H9 (cell line): ENCODE data around the gene PDZRN4. TPM values are rescaled to one million over a fixed set of nuclear protein-coding genes. Genes with fewer than 3 reads are reported as not detected.

Experiments used
- DNase-seq: peaks from one replicate; pipeline ENCODE4 v3.0.0-alpha.2; 2017
- H2AFZ ChIP-seq: one replicate; pipeline ENCODE4 v1.6.1; 2013; ENCODE audit warnings: mild to moderate bottlenecking, low read length, control low read depth, moderate library complexity
- H2AK5ac ChIP-seq: 2 replicates; pipeline ENCODE4 v1.6.1; 2013; ENCODE audit warnings: low read length, control low read depth, mixed read lengths; ENCODE audit not compliant: insufficient read length
- H2BK120ac ChIP-seq: one replicate; pipeline ENCODE4 v1.6.1; 2013; ENCODE audit warnings: low read depth, mild to moderate bottlenecking, low read length, control low read depth, inconsistent platforms; ENCODE audit not compliant: poor library complexity, severe bottlenecking
- H2BK12ac ChIP-seq: 2 replicates; pipeline ENCODE4 v1.6.1; 2013; ENCODE audit warnings: low read length, control low read depth, mixed read lengths, low read depth; ENCODE audit not compliant: insufficient read length
- H2BK15ac ChIP-seq: 2 replicates; pipeline ENCODE4 v1.6.1; 2013; ENCODE audit warnings: low read depth, low read length, control low read depth
- H2BK20ac ChIP-seq: one replicate; pipeline ENCODE4 v1.6.1; 2013; ENCODE audit warnings: low read depth, mild to moderate bottlenecking, low read length, control low read depth, inconsistent platforms; ENCODE audit not compliant: poor library complexity, severe bottlenecking
- H2BK5ac ChIP-seq: 2 replicates; pipeline ENCODE4 v1.6.1; 2013; ENCODE audit warnings: low read length, control low read depth, mixed read lengths; ENCODE audit not compliant: insufficient read length
- H3K14ac ChIP-seq: 2 replicates; pipeline ENCODE4 v1.6.1; 2013; ENCODE audit warnings: low read length, control low read depth; ENCODE audit not compliant: insufficient read depth
- H3K18ac ChIP-seq: 2 replicates; pipeline ENCODE4 v1.6.1; 2013; ENCODE audit warnings: low read depth, mild to moderate bottlenecking, mixed read lengths, low read length, control low read depth; ENCODE audit not compliant: insufficient read length
- H3K23ac ChIP-seq: 2 replicates; pipeline ENCODE4 v1.6.1; 2013; ENCODE audit warnings: low read length, control low read depth, mixed read lengths, low read depth; ENCODE audit not compliant: insufficient read length
- H3K23me2 ChIP-seq: 2 replicates; pipeline ENCODE4 v1.6.1; 2013; ENCODE audit warnings: low read depth, mild to moderate bottlenecking, mixed read lengths, low read length, control low read depth; ENCODE audit not compliant: insufficient read length, poor library complexity, severe bottlenecking
- H3K27ac ChIP-seq: 2 replicates; pipeline ENCODE4 v1.5.1; 2013; ENCODE audit warnings: low read length, control low read depth, mixed read lengths, low read depth; ENCODE audit not compliant: insufficient read length
- H3K27me3 ChIP-seq: 2 replicates; pipeline ENCODE4 v1.6.1; 2013; ENCODE audit warnings: low read length, control low read depth, inconsistent platforms; ENCODE audit not compliant: insufficient read depth
- H3K4ac ChIP-seq: 2 replicates; pipeline ENCODE4 v1.6.1; 2013; ENCODE audit warnings: low read depth, mild to moderate bottlenecking, control low read depth, inconsistent platforms, low read length, moderate library complexity
- H3K4me1 ChIP-seq: 2 replicates; pipeline ENCODE4 v1.6.1; 2013; ENCODE audit warnings: low read length, control low read depth, inconsistent platforms; ENCODE audit not compliant: insufficient read depth
- H3K4me2 ChIP-seq: 2 replicates; pipeline ENCODE4 v1.6.1; 2013; ENCODE audit warnings: low read length, control low read depth, mixed read lengths; ENCODE audit not compliant: insufficient read length, insufficient read depth
- H3K56ac ChIP-seq: 2 replicates; pipeline ENCODE4 v1.6.1; 2013; ENCODE audit warnings: low read depth, mild to moderate bottlenecking, mixed read lengths, low read length, control low read depth; ENCODE audit not compliant: insufficient read length
- H3K79me1 ChIP-seq: 2 replicates; pipeline ENCODE4 v1.6.1; 2013; ENCODE audit warnings: low read depth, mild to moderate bottlenecking, moderate library complexity, low read length, control low read depth, inconsistent platforms; ENCODE audit not compliant: insufficient read depth, poor library complexity, severe bottlenecking
- H3K79me2 ChIP-seq: 2 replicates; pipeline ENCODE4 v1.6.1; 2013; ENCODE audit warnings: low read length, control low read depth, inconsistent platforms; ENCODE audit not compliant: insufficient read depth
- H3K9ac ChIP-seq: 2 replicates; pipeline ENCODE4 v1.6.1; 2013; ENCODE audit warnings: low read length, control low read depth, mixed read lengths; ENCODE audit not compliant: insufficient read length; ENCODE audit errors: extremely low read depth
- H3K9me3 ChIP-seq: one replicate; pipeline ENCODE4 v1.6.1; 2013; ENCODE audit warnings: low read depth, low read length, inconsistent platforms; ENCODE audit not compliant: control insufficient read depth
- H3T11ph ChIP-seq: one replicate; pipeline ENCODE4 v1.6.1; 2013; ENCODE audit warnings: mild to moderate bottlenecking, low read length, control low read depth, inconsistent platforms
- H4K20me1 ChIP-seq: one replicate; pipeline ENCODE4 v1.6.1; 2013; ENCODE audit not compliant: control insufficient read depth, insufficient read length, insufficient read depth
- H4K5ac ChIP-seq: 2 replicates; pipeline ENCODE4 v1.6.1; 2013; ENCODE audit warnings: low read depth, mild to moderate bottlenecking, mixed read lengths, low read length, control low read depth; ENCODE audit not compliant: insufficient read length
- H4K8ac ChIP-seq: replicated peaks from 2 replicates; pipeline ENCODE4 v1.6.1; 2013; ENCODE audit warnings: low read length, control low read depth, mixed read lengths, low read depth; ENCODE audit not compliant: insufficient read length
- H4K91ac ChIP-seq: 2 replicates; pipeline ENCODE4 v1.6.1; 2013; ENCODE audit warnings: low read depth, mild to moderate bottlenecking, moderate library complexity, mixed read lengths, low read length, control low read depth; ENCODE audit not compliant: insufficient read length
- H3K27ac Mint-ChIP-seq, 3 experiments: 2 replicates in 2 of 3; 3 replicates in 1 of 3; pipeline ENCODE4 v1.8.0; 2020 to 2021; ENCODE audit warnings: mixed read lengths in 3 of 3, mild to moderate bottlenecking in 1 of 3, moderate library complexity in 1 of 3
- H3K27me3 Mint-ChIP-seq: 2 replicates; pipeline ENCODE4 v1.8.0; 2021; ENCODE audit warnings: low read depth, mild to moderate bottlenecking, moderate library complexity, mixed read lengths
- H3K36me3 Mint-ChIP-seq, 3 experiments: 2 replicates in 2 of 3; 3 replicates in 1 of 3; pipeline ENCODE4 v1.8.0; 2020 to 2021; ENCODE audit warnings: low read depth in 3 of 3, mixed read lengths in 3 of 3; ENCODE audit not compliant: insufficient read depth in 1 of 3
- H3K4me1 Mint-ChIP-seq, 2 experiments: 2 replicates each; pipeline ENCODE4 v1.8.0; 2020; ENCODE audit warnings: mixed read lengths in 2 of 2
- H3K4me3 Mint-ChIP-seq, 2 experiments: 2 replicates in 1 of 2; 3 replicates in 1 of 2; pipeline ENCODE4 v1.8.0; 2020 to 2021; ENCODE audit warnings: mild to moderate bottlenecking in 2 of 2, mixed read lengths in 2 of 2, moderate library complexity in 1 of 2
- H3K9me3 Mint-ChIP-seq, 2 experiments: 2 replicates in 1 of 2; 3 replicates in 1 of 2; pipeline ENCODE4 v1.8.0; 2020; ENCODE audit warnings: mild to moderate bottlenecking in 2 of 2, mixed read lengths in 2 of 2, moderate library complexity in 1 of 2
- WGBS: extraction: QIAGEN DNeasy Blood & Tissue Kit; methylation state at CpG from one replicate; pipeline ENCODE4 v1.1.7; 2013; ENCODE audit warnings: missing lambda C conversion rate, low lambda C conversion rate, mixed read lengths; ENCODE audit not compliant: insufficient read length; ENCODE audit errors: extremely low coverage; 5-methylcytosine and 5-hydroxymethylcytosine counted together
- total RNA-seq: library from RNA; stranded (reverse); gene quantifications from 2 replicates; pipeline ENCODE4 v1.2.1, GENCODE V29; 2021
- TF ChIP-seq, protein P1 (sequence below): fragments of 200-600 bp; sonication (generic); conservative IDR thresholded peaks from 3 replicates; pipeline ENCODE4 v1.8.0; 2021; ENCODE audit warnings: antibody characterized with exemption, mild to moderate bottlenecking

The PDZRN4 gene
- total RNA-seq, 1 experiment from 2014 or later: not detected

DNA sequence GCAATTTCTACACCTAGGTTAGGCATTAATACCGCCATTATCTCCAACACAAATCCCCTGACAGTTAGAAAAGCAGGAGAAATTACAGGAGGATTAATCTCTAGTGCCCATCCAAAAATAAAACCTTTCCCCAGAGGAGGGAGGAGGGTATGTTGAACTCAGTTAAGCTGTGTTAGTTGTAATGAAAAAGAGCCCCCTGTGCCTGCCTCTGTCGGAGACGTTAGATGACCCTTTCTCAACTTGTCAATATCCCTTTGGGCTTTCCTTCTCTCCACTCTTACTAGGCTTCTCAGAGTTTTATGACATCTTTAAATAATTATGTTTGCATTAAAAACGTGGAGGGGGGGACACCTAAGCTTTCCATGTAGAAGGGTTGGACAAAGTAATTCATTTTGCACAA, 278.2 kb downstream of the PDZRN4 start:
- no peak overlapping the region for H3K23ac ChIP-seq
- H3K18ac ChIP-seq: no peak overlapping the region
- DNase-seq: no peak

More for the DNA sequence above, 278.2 kb downstream of the PDZRN4 start:
- H4K8ac ChIP-seq: no peak overlapping the region
- H3K9ac ChIP-seq: no peak overlapping the region
- H3K79me2 ChIP-seq: no peaks in the 10 kb centered on the region
- H2BK12ac ChIP-seq: no peak overlapping the region
- no peaks in the 10 kb centered on the region for H3K9me3 Mint-ChIP-seq
- H3K4me1 Mint-ChIP-seq: peaks cover 27 to 34% of the 10 kb centered on the region in 2 experiments
- no peak overlapping the region for H3K27ac ChIP-seq
- no peak overlapping the region for H3K56ac ChIP-seq
- no peaks in the 10 kb centered on the region for H3K27me3 Mint-ChIP-seq
- no peaks in the 10 kb centered on the region for H3K27me3 ChIP-seq
- no peak overlapping the region for H3K4ac ChIP-seq
- H2AFZ ChIP-seq: no peak overlapping the region
- no peaks in the 10 kb centered on the region for H3K79me1 ChIP-seq
- H2BK120ac ChIP-seq: no peak overlapping the region
- no peak overlapping the region for H3K14ac ChIP-seq
- no peak overlapping the region for H2BK20ac ChIP-seq
- WGBS: no CpG with 5 or more reads among the region's 4 CpGs
- no peak overlapping the region for H3K4me2 ChIP-seq
- no peak overlapping the region for H2BK5ac ChIP-seq
- no peaks in the 10 kb centered on the region for H4K20me1 ChIP-seq
- no peak overlapping the region for H4K91ac ChIP-seq
- no peak overlapping the region for H3T11ph ChIP-seq
- H3K27ac Mint-ChIP-seq: peak overlapping the region in 1 of 3 experiments; percentile 59; a peak in 1 of 7 replicates
- H3K36me3 Mint-ChIP-seq: no peaks in the 10 kb centered on the region
- H3K9me3 ChIP-seq: no peaks in the 10 kb centered on the region
- no peak overlapping the region for H3K4me3 Mint-ChIP-seq
- peaks cover 6% of the 10 kb centered on the region; the same call in 1 of the 2 replicates for H3K4me1 ChIP-seq
- H4K5ac ChIP-seq: no peak overlapping the region
- no peaks in the 10 kb centered on the region for H3K23me2 ChIP-seq
- no peak overlapping the region for H2BK15ac ChIP-seq
- no peak overlapping the region for H2AK5ac ChIP-seq
- TF ChIP-seq, protein P1, sequence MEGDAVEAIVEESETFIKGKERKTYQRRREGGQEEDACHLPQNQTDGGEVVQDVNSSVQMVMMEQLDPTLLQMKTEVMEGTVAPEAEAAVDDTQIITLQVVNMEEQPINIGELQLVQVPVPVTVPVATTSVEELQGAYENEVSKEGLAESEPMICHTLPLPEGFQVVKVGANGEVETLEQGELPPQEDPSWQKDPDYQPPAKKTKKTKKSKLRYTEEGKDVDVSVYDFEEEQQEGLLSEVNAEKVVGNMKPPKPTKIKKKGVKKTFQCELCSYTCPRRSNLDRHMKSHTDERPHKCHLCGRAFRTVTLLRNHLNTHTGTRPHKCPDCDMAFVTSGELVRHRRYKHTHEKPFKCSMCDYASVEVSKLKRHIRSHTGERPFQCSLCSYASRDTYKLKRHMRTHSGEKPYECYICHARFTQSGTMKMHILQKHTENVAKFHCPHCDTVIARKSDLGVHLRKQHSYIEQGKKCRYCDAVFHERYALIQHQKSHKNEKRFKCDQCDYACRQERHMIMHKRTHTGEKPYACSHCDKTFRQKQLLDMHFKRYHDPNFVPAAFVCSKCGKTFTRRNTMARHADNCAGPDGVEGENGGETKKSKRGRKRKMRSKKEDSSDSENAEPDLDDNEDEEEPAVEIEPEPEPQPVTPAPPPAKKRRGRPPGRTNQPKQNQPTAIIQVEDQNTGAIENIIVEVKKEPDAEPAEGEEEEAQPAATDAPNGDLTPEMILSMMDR: no peak
